Esophagus squamous epithelium (tissue), 4 donors: Measurements from ENCODE around the gene DPH6.

Experiments
- CTCF ChIP-seq, 6 experiments: fragments of 450-650 bp in 4 of 6; fragments of 200-600 bp in 2 of 6; sonication (generic) in 2 of 6; IDR thresholded peaks; one replicate each; pipeline ENCODE4 v1.5.1; 2016 to 2019; ENCODE audit warnings: antibody characterized with exemption in 6 of 6, mild to moderate bottlenecking in 4 of 6, moderate library complexity in 4 of 6
- POLR2A ChIP-seq, 4 donors: fragments of 450-650 bp; IDR thresholded peaks; one replicate each; pipeline ENCODE4 v1.6.1; 2017; ENCODE audit warnings: antibody characterized with exemption in 4 of 4, mild to moderate bottlenecking in 4 of 4, moderate library complexity in 3 of 4

GRCh38 chr15:35399901-35400300 is 146.1 kb downstream of the DPH6 start:
- TF ChIP-seq POLR2A (IDR thresholded peaks at IDR 0.05) (no peak), CTCF (IDR thresholded peaks at IDR 0.05) (no peak)
